RKO (cell line): ENCODE results near the gene C3orf52.
A peak's percentile ranks its signal among the peaks of the same experiment; 100 is the strongest.

Experiments used
- DNase-seq: peaks from one replicate; pipeline ENCODE4 v3.0.0-alpha.2; 2016; ENCODE audit warnings: low spot score

C3orf52 gene

DNA sequence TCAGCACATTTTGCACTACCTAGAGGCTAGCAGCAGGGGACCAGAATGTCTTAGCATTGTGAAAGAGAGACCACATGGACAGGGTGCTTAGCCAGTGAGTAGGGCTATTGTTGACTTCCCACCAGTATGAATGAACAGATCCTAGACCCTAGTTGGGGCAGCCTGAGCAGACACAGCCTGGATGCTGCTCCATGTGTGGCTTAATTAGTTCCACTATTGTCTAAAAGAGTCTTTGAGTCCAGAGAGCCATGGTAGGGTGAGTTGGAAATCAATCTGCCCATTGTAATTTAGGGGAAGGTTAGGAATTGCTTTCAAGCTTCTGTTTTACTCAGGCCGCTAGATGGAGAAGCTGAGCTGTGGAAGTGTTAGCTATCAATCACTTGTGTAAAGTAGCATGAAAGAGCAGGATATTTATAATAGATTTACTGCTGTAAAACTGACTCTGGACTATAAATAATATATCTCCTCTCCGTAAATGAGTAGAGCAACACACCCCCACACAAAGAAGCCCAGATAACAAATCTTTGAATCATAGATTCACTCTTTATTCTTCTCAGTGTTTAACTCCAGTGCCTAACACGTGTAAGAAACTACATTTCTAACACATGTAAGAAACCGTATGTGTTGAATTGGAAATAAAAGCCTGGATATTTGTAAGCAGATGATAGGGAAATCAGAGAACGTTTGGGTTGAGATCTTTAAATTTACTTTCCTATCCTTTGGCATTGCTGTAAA lies 50.9 kb downstream of the C3orf52 start:
- peak; percentile 61 for DNase-seq

DNA sequence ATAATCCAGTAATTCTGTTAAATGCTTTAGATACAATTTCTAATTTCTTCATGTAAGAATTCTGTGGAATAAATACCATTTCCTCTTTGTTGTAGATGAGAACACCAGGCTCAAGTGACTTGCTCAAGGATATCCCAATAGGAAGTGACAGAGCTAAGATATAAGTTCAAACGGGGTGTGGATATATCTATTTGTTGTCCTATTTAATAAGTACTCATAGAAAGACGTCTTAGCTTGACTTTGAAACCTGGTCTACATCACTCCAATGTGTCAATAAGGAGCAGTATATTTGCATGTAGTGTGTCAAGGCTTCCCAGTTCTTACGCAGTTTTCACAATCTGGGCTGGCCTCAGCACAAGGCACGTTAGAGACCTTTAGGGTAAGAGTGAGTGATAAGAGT lies 51.6 kb downstream of the C3orf52 start:
- no peak for DNase-seq

DNA sequence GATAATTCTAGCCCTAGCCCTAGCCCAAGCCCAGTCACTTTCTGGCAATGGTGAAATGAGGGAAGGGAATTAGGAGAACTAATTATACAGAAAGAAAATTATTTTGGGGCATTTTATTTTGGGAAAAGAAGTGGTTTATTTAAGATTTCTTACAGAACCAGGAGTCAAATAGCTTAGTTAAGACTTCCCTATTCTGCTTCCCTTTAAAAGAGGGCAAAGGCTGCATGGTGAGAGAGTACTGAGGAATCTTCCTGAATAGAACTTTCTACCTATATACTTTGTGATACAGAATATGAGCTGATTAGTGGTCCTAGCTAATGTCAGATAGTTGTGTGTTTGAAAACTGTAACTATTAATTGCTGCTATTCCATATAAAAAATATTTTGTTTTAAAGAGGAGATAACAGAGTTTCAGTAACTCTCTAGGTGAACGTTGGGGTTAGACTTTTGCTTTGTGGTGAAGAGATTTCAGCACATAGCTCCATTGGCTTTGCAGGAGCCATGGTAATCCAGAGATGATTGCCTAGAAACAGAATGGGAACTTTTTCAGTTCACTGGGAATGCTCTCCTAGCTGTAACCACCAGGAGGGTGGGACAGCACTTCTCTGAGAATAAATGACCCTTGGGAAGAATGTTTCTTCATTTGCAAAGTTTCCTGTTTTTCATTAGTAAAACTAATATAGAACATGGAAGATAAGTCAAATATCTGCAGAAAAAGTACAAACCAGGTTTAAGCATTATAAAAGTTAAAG lies 52.2 kb downstream of the C3orf52 start:
- DNase-seq = no peak

DNA sequence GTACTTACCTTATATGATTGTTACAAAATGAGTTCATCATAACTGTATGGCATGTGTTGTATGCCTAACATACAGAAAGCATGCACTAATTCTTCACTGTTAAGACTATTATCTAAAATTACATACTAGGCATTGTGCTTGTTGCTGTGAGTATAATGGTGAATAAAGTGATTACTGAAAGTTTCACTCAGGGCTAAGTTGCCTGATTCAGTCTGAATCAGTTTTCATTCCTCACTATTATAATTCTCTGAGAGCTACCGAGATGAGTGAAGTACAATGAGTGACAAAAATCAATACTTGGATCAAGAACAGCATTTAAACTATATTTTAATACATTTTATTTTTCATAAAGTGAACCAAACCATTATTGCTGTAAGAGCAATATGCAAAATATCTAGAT lies 54.4 kb downstream of the C3orf52 start:
- no peak for DNase-seq

DNA sequence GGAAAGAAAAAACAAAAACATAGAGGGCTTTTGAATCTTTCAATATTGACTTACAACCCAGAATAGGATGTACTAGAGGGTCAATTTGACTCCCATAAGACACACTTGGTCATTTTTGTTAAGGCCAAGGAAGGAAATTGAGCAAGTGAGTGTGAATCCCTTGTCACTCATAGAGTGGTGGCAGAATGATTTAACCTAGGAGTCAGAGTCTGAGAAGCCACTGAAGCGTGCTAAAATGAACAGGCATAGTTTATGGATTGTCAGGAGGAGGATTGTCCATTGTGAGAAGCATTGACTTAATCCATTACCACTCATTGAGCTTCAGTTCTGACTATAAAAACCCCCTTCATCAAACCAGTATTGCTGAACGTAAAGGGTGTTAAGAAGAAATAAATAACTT lies 55.1 kb downstream of the C3orf52 start:
- DNase-seq = no peak

DNA sequence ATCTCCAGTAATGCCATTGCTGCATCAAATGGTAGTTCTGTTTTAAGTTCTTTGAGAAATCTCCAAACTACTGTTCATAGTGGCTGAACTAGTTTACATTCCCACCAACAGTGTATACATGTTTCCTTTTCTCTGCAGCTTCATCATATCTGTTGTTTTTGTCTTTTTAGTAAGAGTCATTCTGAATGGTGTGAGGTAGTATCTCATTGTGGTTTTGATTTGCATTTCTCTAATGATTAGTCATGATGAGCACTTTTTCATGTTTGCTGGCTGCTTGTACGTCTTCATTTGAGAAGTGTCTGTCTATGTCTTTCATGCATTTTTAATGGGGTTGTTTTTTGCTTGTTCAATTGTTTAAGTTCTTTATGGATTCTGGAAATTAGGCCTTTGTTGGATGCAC lies 57.1 kb downstream of the C3orf52 start:
- DNase-seq = no peak

DNA sequence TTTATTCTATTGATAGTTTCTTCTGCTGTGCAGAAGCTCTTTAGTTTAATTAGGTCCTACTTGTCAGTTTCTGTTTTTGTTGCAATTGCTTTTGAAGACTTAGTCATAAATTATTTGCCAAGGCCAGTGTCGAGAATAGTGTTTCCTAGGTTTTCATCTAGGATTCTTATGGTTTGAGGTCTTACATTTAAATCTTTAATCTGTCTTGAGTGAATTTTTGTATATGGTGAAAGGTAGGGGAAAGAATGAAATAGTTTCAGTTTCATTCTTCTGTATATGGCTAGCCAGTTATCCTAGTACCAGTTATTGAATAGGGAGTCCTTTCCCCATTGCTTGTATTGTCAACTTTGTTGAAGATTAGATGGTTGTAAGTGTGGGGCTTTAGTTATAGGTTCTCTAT lies 57.5 kb downstream of the C3orf52 start:
- DNase-seq = no peak

DNA sequence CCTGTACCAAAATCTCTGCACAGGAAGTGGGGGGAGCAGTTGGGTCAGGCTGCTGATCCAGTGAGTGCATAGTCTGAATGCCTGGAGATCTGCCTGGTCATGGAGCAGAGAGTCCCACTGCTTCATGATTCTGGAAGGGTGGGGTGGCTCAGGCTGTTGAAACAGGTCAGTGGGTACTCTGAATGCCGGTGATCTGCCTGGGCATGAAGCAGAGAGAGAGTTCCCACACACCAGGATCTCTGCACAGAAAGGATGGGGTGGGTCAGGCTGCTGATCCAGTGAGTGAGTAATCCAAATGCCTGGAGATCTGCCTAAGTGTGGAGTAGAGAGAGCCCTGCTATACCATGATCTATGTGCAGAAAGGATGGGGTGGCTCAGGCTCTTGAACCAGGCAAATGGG lies 62.9 kb downstream of the C3orf52 start:
- DNase-seq = no peak

DNA sequence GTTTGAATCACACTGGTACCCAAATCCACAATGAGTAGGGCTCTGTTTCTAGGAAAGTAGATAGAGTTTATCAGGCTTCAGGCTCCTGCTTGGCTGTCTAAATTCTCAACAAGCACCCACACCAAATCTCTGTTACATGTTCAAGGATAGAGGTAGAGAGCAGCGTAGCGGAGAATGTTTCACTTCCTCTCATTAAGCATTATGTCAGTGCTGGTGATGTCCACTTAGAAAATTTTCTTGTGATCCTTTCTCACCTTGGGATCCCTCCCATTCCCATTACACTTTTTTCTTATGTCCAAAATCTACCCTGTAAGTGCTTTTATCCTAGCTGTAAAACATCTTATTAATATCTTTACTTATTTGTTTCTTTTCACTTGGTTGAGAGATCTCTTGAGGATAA lies 81.6 kb downstream of the C3orf52 start:
- DNase-seq = no peak
